HepG2 (cell line): Measurements from ENCODE around the gene ORC1. TPM values are rescaled to one million over a fixed set of nuclear protein-coding genes. Genes with fewer than 3 reads are reported as not detected.

Experiments
- ARNTL ChIP-seq: sonication (generic); formaldehyde crosslinking; IDR thresholded peaks from 2 replicates; pipeline ENCODE4 v1.4.0; 2020; ENCODE audit warnings: mild to moderate bottlenecking, missing genetic modification reagents
- ATF7 ChIP-seq, 2 experiments: fragments of 450-650 bp in 1 of 2; sonication (generic) in 1 of 2; formaldehyde crosslinking in 1 of 2; IDR thresholded peaks; 2 replicates each; pipeline versions ENCODE4 v1.4.0 to v1.6.1; 2016 to 2020; ENCODE audit warnings: antibody characterized with exemption in 1 of 2, mild to moderate bottlenecking in 1 of 2, missing genetic modification reagents in 1 of 2
- ATF7-NPFF ChIP-seq: sonication (generic); formaldehyde crosslinking; IDR thresholded peaks from 2 replicates; pipeline ENCODE4 v1.8.1; 2023; ENCODE audit warnings: mild to moderate bottlenecking, low read depth, missing genetic modification reagents, moderate library complexity
- CENPT ChIP-seq: sonication (generic); formaldehyde crosslinking; IDR thresholded peaks from 2 replicates; pipeline ENCODE4 v1.8.0; 2022; ENCODE audit warnings: low read depth, mild to moderate bottlenecking, moderate library complexity, missing genetic modification reagents
- CHD4 ChIP-seq: fragments of 200-600 bp; sonication (generic); IDR thresholded peaks from 2 replicates; pipeline ENCODE4 v1.7.0; 2017; ENCODE audit warnings: mild to moderate bottlenecking, low read length, borderline replicate concordance
- FOXM1 ChIP-seq: sonication (generic); formaldehyde crosslinking; IDR thresholded peaks from 2 replicates; pipeline ENCODE4 v1.5.0; 2020; ENCODE audit warnings: missing genetic modification reagents
- KLF11 ChIP-seq: IDR thresholded peaks from 2 replicates; pipeline ENCODE4 v1.6.1; 2016; ENCODE audit warnings: missing compliant biosample characterization
- MXI1 ChIP-seq: IDR thresholded peaks from 3 replicates; pipeline ENCODE4 v1.6.1; 2012; ENCODE audit warnings: low read depth, low read length, inconsistent platforms, borderline replicate concordance
- PAF1 ChIP-seq: IDR thresholded peaks from 2 replicates; pipeline ENCODE4 v1.6.1; 2016; ENCODE audit warnings: missing genetic modification reagents, missing compliant biosample characterization
- PHF8 ChIP-seq: sonication (generic); formaldehyde crosslinking; IDR thresholded peaks from 2 replicates; pipeline ENCODE4 v1.5.0; 2020; ENCODE audit warnings: missing genetic modification reagents
- RBFOX2 ChIP-seq: fragments of 200-400 bp; formaldehyde crosslinking; IDR thresholded peaks from 2 replicates; pipeline ENCODE4 v1.6.1; 2017; ENCODE audit warnings: low read depth, mild to moderate bottlenecking, low read length
- RNF2 ChIP-seq: fragments of 450-650 bp; conservative IDR thresholded peaks from 2 replicates; pipeline ENCODE4 v1.6.1; 2016; ENCODE audit warnings: low read depth
- SOX13 ChIP-seq, 3 experiments: fragments of 450-650 bp in 1 of 3; sonication (generic) in 1 of 3; formaldehyde crosslinking in 1 of 3; IDR thresholded peaks in 2 of 3; conservative IDR thresholded peaks in 1 of 3; 2 replicates each; pipeline versions ENCODE4 v1.5.0 to v1.6.1; 2016 to 2020; ENCODE audit warnings: antibody characterized with exemption in 1 of 3, mild to moderate bottlenecking in 1 of 3, missing compliant biosample characterization in 1 of 3, missing genetic modification reagents in 1 of 3, moderate library complexity in 1 of 3
- SRF ChIP-seq: IDR thresholded peaks from 2 replicates; pipeline ENCODE4 v1.6.1; 2011; ENCODE audit warnings: mild to moderate bottlenecking, low read depth, low read length, moderate library complexity
- THAP11 ChIP-seq: IDR thresholded peaks from 2 replicates; pipeline ENCODE4 v1.6.1; 2016; ENCODE audit warnings: missing biosample characterization, missing genetic modification reagents
- YEATS2 ChIP-seq: sonication (generic); formaldehyde crosslinking; IDR thresholded peaks from 2 replicates; pipeline ENCODE4 v1.4.0; 2020; ENCODE audit warnings: missing genetic modification reagents, borderline replicate concordance
- ZNF232 ChIP-seq: sonication (generic); formaldehyde crosslinking; IDR thresholded peaks from 2 replicates; pipeline ENCODE4 v1.4.0; 2020; ENCODE audit warnings: missing genetic modification reagents, borderline replicate concordance
- ZNF761 ChIP-seq: sonication (generic); formaldehyde crosslinking; conservative IDR thresholded peaks from 2 replicates; pipeline ENCODE4 v1.4.0; 2020; ENCODE audit warnings: mild to moderate bottlenecking, missing genetic modification reagents
- polyA plus RNA-seq, 8 experiments: library from polyadenylated mRNA; depleted of rRNA in 3 of 8; stranded (reverse) in 7 of 8; unstranded in 1 of 8; fragments of >200 nt; fragmentation: Illumina TruSeq in 4 of 8; extraction: Trizol in 4 of 8; gene quantifications; 2 replicates each; pipeline versions ENCODE4 v1.2.1 to v1.2.3, GENCODE V29; 2011 to 2016; ENCODE audit warnings: low read depth in 4 of 8, missing spikeins in 1 of 8, mixed read lengths in 1 of 8; ENCODE audit not compliant: insufficient read depth in 1 of 8
- total RNA-seq, 5 experiments: library from RNA; depleted of rRNA; stranded (reverse); fragments of >200 nt; fragmentation: Illumina TruSeq; extraction: Trizol; gene quantifications; 2 replicates each; pipeline ENCODE4 v1.2.3, GENCODE V29; 2016; ENCODE audit warnings: low read depth in 1 of 5
- TF ChIP-seq, protein P1 (sequence below): sonication (generic); formaldehyde crosslinking; IDR thresholded peaks from 2 replicates; pipeline ENCODE4 v1.5.0; 2020; ENCODE audit warnings: missing genetic modification reagents
- TF ChIP-seq, protein P2 (sequence below): sonication (generic); formaldehyde crosslinking; IDR thresholded peaks from 2 replicates; pipeline ENCODE4 v1.4.0; 2020; ENCODE audit warnings: low read depth, mild to moderate bottlenecking, missing genetic modification reagents
- TF ChIP-seq, protein P3 (sequence below): sonication (generic); formaldehyde crosslinking; IDR thresholded peaks from 2 replicates; pipeline ENCODE4 v1.9.0; 2021; ENCODE audit warnings: missing genetic modification reagents, borderline replicate concordance
- TF ChIP-seq, protein P4 (sequence below): sonication (generic); formaldehyde crosslinking; IDR thresholded peaks from 2 replicates; pipeline ENCODE4 v1.5.0; 2020; ENCODE audit warnings: missing genetic modification reagents

ORC1 gene
- total and polyA plus RNA-seq, 2 of the 13 experiments (the other 11 are each of a cell fraction or from before 2014, with no cell fraction given): 7.0 to 23.5 TPM

DNA sequence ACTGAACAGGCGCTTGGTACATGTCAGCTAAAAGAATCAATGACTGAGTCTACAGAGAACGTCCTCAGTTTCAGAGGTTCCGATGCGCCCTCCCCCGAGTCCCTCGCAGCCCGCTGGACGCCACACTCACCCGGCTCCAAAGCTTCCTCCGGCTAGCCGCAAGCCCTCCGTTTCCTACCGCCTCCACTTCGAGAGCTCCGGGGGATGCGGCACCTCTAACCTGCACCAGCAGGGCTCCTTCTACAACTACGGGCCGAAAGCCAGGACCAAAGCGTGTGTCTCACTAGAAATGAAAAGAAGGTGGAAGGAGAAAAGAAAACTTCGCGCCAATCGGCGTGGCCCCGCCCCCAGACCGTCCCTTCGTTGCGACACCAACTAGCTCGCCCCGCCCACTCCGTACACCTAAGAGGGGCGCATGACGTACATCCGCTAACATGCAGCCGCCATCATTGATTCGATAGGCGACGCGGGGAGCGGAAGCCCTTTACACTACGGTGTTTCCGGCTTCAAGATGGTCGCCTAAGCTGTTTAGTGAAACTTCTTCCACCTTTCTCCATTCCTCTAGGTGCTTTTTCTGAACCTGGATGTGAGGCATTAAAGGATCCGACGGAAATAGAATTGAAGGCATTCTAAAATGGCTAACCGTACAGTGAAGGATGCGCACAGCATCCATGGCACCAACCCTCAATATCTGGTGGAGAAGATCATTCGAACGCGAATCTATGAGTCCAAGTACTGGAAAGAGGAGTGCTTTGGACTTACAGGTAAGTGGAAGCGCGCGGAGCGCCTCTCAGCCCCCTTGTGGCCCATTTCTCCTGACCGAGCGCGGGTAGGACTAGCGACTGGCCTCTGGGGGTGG, at the start of gene ORC1, which contains the start of gene PRPF38A (continued):
- TF ChIP-seq PAF1 (CRISPR knock-in tag): no peak
- peak; percentile 64; the same call in 1 of the 2 replicates for TF ChIP-seq SRF
- no peak; the same call in 1 of the 2 replicates for TF ChIP-seq RBFOX2
- 0 out of 2 replicates have a peak, but pooled peaks have one; percentile 32 for TF ChIP-seq ZNF761 (CRISPR knock-in tag)
- TF ChIP-seq PHF8 (CRISPR knock-in tag): peak; percentile 87
- no peak; the same call in 1 of the 2 replicates for TF ChIP-seq CHD4
- TF ChIP-seq, protein P1, sequence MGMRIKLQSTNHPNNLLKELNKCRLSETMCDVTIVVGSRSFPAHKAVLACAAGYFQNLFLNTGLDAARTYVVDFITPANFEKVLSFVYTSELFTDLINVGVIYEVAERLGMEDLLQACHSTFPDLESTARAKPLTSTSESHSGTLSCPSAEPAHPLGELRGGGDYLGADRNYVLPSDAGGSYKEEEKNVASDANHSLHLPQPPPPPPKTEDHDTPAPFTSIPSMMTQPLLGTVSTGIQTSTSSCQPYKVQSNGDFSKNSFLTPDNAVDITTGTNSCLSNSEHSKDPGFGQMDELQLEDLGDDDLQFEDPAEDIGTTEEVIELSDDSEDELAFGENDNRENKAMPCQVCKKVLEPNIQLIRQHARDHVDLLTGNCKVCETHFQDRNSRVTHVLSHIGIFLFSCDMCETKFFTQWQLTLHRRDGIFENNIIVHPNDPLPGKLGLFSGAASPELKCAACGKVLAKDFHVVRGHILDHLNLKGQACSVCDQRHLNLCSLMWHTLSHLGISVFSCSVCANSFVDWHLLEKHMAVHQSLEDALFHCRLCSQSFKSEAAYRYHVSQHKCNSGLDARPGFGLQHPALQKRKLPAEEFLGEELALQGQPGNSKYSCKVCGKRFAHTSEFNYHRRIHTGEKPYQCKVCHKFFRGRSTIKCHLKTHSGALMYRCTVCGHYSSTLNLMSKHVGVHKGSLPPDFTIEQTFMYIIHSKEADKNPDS (CRISPR knock-in tag): no peak
- TF ChIP-seq, protein P2, sequence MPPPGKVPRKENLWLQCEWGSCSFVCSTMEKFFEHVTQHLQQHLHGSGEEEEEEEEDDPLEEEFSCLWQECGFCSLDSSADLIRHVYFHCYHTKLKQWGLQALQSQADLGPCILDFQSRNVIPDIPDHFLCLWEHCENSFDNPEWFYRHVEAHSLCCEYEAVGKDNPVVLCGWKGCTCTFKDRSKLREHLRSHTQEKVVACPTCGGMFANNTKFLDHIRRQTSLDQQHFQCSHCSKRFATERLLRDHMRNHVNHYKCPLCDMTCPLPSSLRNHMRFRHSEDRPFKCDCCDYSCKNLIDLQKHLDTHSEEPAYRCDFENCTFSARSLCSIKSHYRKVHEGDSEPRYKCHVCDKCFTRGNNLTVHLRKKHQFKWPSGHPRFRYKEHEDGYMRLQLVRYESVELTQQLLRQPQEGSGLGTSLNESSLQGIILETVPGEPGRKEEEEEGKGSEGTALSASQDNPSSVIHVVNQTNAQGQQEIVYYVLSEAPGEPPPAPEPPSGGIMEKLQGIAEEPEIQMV: peak; percentile 27; the same call in 1 of the 2 replicates
- TF ChIP-seq, protein P3, sequence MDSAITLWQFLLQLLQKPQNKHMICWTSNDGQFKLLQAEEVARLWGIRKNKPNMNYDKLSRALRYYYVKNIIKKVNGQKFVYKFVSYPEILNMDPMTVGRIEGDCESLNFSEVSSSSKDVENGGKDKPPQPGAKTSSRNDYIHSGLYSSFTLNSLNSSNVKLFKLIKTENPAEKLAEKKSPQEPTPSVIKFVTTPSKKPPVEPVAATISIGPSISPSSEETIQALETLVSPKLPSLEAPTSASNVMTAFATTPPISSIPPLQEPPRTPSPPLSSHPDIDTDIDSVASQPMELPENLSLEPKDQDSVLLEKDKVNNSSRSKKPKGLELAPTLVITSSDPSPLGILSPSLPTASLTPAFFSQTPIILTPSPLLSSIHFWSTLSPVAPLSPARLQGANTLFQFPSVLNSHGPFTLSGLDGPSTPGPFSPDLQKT (CRISPR knock-in tag): no peak
- no peak; the same call in 1 of the 2 replicates for TF ChIP-seq ARNTL (CRISPR knock-in tag)
- TF ChIP-seq SOX13 (IDR thresholded peaks at IDR 0.05): no peak
- TF ChIP-seq SOX13 (CRISPR knock-in tag; conservative IDR thresholded peaks at IDR 0.05 in 1 of 2, IDR thresholded peaks at IDR 0.05 in 1 of 2): no peak; a peak in 1 of 4 replicates
- TF ChIP-seq, protein P4, sequence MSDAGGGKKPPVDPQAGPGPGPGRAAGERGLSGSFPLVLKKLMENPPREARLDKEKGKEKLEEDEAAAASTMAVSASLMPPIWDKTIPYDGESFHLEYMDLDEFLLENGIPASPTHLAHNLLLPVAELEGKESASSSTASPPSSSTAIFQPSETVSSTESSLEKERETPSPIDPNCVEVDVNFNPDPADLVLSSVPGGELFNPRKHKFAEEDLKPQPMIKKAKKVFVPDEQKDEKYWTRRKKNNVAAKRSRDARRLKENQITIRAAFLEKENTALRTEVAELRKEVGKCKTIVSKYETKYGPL (CRISPR knock-in tag): no peak
- no peak for TF ChIP-seq CENPT
- no peak; the same call in 1 of the 2 replicates for TF ChIP-seq RNF2
- TF ChIP-seq YEATS2 (CRISPR knock-in tag): peak; percentile 88
- TF ChIP-seq FOXM1: no peak
- TF ChIP-seq ATF7 (IDR thresholded peaks at IDR 0.05): peak; percentile 23; the same call in 1 of the 2 replicates
- no peak for TF ChIP-seq ATF7 (CRISPR knock-in tag; IDR thresholded peaks at IDR 0.05)
- TF ChIP-seq THAP11 (CRISPR knock-in tag): peak; percentile 93
- 0 out of 2 replicates have a peak, but pooled peaks have one; percentile 28 for TF ChIP-seq ZNF232 (CRISPR knock-in tag)
- TF ChIP-seq ATF7-NPFF (CRISPR knock-in tag): peak; percentile 17
- no peak; the same call in 1 of the 2 replicates for TF ChIP-seq KLF11
- TF ChIP-seq MXI1: peak; percentile 82; the same call in 2 of the 3 replicates
